ENCODE results near the gene FGFBP2. TPM values are rescaled to one million over a fixed set of nuclear protein-coding genes. Genes with fewer than 3 reads are reported as not detected.

FGFBP2 gene
- total RNA-seq, 1 donor from 2014 or later: not detected

- no peak overlapping the region for H3K27ac Mint-ChIP-seq
- TF ChIP-seq, protein P1, sequence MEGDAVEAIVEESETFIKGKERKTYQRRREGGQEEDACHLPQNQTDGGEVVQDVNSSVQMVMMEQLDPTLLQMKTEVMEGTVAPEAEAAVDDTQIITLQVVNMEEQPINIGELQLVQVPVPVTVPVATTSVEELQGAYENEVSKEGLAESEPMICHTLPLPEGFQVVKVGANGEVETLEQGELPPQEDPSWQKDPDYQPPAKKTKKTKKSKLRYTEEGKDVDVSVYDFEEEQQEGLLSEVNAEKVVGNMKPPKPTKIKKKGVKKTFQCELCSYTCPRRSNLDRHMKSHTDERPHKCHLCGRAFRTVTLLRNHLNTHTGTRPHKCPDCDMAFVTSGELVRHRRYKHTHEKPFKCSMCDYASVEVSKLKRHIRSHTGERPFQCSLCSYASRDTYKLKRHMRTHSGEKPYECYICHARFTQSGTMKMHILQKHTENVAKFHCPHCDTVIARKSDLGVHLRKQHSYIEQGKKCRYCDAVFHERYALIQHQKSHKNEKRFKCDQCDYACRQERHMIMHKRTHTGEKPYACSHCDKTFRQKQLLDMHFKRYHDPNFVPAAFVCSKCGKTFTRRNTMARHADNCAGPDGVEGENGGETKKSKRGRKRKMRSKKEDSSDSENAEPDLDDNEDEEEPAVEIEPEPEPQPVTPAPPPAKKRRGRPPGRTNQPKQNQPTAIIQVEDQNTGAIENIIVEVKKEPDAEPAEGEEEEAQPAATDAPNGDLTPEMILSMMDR (conservative IDR thresholded peaks at IDR 0.05): no peak
- H3K4me3 Mint-ChIP-seq: no peak overlapping the region
- H3K4me1 Mint-ChIP-seq (ENCODE audit: unreplicated experiment): no peaks in the 10 kb centered on the region
- H3K36me3 Mint-ChIP-seq: no peaks in the 10 kb centered on the region
- no peaks in the 10 kb centered on the region for H3K9me3 Mint-ChIP-seq
- no peaks in the 10 kb centered on the region for H3K27me3 Mint-ChIP-seq
- DNase-seq (ENCODE audit: extremely low spot score, unreplicated experiment): no peak
Observed at GRCh38 chr4:16005676-16006075, 42.7 kb upstream of the FGFBP2 start.

DNA sequence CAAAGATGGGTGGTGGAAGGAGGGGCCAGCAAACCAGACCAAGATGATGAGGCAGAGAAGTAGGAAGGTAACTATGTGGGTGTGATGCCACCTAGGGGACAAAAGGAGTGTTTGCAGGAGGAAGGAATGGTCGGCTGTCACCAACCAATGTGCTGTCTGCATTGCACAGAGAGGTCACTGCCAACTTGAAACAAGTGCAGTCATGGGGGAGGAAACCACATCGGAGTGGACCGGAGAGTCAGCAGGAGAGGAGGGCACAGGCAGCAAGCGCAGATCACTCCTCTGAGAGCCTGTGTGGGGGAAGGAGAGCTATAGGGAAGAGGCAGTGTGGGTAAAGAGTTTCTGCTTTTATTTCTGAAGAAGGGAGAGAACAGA lies 38.5 kb upstream of the FGFBP2 start:
- H3K27ac Mint-ChIP-seq: no peak overlapping the region
- H3K36me3 Mint-ChIP-seq: no peaks in the 10 kb centered on the region

GRCh38 chr4:16000708-16001483 lies 37.9 kb upstream of the FGFBP2 start:
- TF ChIP-seq, protein P1 (conservative IDR thresholded peaks at IDR 0.05): no peak
- Mint-ChIP-seq H3K27me3 (no peaks in the 10 kb centered on the region), H3K4me3 (no peak overlapping the region), H3K4me1 (ENCODE audit: unreplicated experiment) (no peaks in the 10 kb centered on the region), H3K36me3 (no peaks in the 10 kb centered on the region), H3K27ac (no peak overlapping the region), H3K9me3 (no peaks in the 10 kb centered on the region)
- no peak for DNase-seq (ENCODE audit: extremely low spot score, unreplicated experiment)

More for the DNA sequence above, 38.5 kb upstream of the FGFBP2 start:
- DNase-seq (ENCODE audit: extremely low spot score, unreplicated experiment): no peak
- no peaks in the 10 kb centered on the region for H3K4me1 Mint-ChIP-seq (ENCODE audit: unreplicated experiment)
- H3K4me3 Mint-ChIP-seq: no peak overlapping the region
- H3K9me3 Mint-ChIP-seq: no peaks in the 10 kb centered on the region
- no peaks in the 10 kb centered on the region for H3K27me3 Mint-ChIP-seq
- TF ChIP-seq, protein P1 (conservative IDR thresholded peaks at IDR 0.05): peak; percentile 90

GRCh38 chr4:15996773-15997172 lies 33.8 kb upstream of the FGFBP2 start:
- no peak overlapping the region for H3K4me3 Mint-ChIP-seq

DNA sequence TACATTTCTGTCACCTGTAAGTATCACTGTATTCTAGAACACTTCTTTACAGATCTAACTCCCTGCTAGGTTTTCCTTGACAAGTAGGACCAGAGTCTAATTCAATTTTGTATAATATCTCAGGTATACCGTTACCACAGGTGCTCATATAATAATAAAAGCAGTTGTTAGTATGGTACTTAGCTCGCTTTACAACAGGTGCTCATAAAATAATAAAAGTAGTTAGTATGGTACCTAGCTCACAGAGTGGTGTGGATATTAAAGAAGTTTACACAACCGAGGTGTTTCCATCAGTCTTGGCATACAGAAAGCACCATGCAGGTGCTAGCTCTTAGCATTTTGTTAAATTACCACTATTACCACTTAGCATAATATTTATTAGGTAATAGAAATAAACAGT lies 32.9 kb upstream of the FGFBP2 start:
- TF ChIP-seq, protein P1 (conservative IDR thresholded peaks at IDR 0.05): no peak
- H3K27me3 Mint-ChIP-seq: no peaks in the 10 kb centered on the region
- no peaks in the 10 kb centered on the region for H3K9me3 Mint-ChIP-seq
- H3K36me3 Mint-ChIP-seq: no peaks in the 10 kb centered on the region
- H3K4me1 Mint-ChIP-seq (ENCODE audit: unreplicated experiment): no peaks in the 10 kb centered on the region
- H3K4me3 Mint-ChIP-seq: no peak overlapping the region
- no peak overlapping the region for H3K27ac Mint-ChIP-seq
- no peak for DNase-seq (ENCODE audit: extremely low spot score, unreplicated experiment)

More at GRCh38 chr4:15996773-15997172, 33.8 kb upstream of the FGFBP2 start:
- no peaks in the 10 kb centered on the region for H3K9me3 Mint-ChIP-seq
- no peaks in the 10 kb centered on the region for H3K36me3 Mint-ChIP-seq
- no peaks in the 10 kb centered on the region for H3K27me3 Mint-ChIP-seq
- no peak overlapping the region for H3K27ac Mint-ChIP-seq
- DNase-seq (ENCODE audit: extremely low spot score, unreplicated experiment): no peak
- TF ChIP-seq, protein P1 (conservative IDR thresholded peaks at IDR 0.05): no peak
- H3K4me1 Mint-ChIP-seq (ENCODE audit: unreplicated experiment): no peaks in the 10 kb centered on the region
